ENCODE measurements around the gene SDC4.

The SDC4 gene

GRCh38 chr20:45307076-45307640 lies 41.1 kb downstream of the SDC4 start:
- Histone ChIP-seq H3K4me3 (ENCODE audit: low read depth in 1 of 2, low read length in 1 of 2) (no peak overlapping the region), H3K36me3 (no peaks in the 10 kb centered on the region), H3K27ac (no peak overlapping the region), H3K4me1 (ENCODE audit: control insufficient read depth in 1 of 2, insufficient read depth in 1 of 2, low read depth in 1 of 2, low read length in 1 of 2) (peaks cover 3 to 11% of the 10 kb centered on the region in 2 experiments), H3K27me3 (peaks cover 67% of the 10 kb centered on the region), H3K9me3 (no peaks in the 10 kb centered on the region)
- TF ChIP-seq, protein P1, sequence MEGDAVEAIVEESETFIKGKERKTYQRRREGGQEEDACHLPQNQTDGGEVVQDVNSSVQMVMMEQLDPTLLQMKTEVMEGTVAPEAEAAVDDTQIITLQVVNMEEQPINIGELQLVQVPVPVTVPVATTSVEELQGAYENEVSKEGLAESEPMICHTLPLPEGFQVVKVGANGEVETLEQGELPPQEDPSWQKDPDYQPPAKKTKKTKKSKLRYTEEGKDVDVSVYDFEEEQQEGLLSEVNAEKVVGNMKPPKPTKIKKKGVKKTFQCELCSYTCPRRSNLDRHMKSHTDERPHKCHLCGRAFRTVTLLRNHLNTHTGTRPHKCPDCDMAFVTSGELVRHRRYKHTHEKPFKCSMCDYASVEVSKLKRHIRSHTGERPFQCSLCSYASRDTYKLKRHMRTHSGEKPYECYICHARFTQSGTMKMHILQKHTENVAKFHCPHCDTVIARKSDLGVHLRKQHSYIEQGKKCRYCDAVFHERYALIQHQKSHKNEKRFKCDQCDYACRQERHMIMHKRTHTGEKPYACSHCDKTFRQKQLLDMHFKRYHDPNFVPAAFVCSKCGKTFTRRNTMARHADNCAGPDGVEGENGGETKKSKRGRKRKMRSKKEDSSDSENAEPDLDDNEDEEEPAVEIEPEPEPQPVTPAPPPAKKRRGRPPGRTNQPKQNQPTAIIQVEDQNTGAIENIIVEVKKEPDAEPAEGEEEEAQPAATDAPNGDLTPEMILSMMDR (IDR thresholded peaks at IDR 0.05): no peak

DNA sequence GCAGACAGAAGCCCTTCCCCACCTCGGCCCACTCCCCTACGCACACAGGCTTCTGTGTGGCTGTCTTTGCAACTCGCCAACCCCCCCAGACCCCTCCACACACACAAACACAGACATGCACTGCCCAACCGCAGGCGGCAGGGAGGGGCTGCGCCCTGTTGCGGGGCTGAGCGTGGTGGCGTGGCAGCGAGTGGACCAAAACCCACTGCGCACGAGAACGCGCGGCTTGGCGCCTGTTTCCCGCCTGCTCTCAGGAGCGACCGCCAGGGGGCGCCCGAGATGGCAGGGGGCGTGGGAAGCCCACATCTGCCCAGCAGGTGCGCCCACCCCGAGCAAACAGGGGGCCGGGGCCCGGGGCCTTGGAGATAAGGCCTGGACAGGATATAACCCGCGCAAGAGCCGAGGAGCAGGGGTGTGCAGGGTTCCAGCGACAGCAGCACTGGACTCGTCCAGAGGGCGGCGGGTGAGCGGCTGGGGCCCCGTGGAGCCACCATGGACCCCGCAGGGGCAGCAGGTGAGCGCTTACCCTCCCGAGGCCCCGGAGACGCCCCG lies 41.7 kb downstream of the SDC4 start, which contains the start of gene RBPJL:
Gene RBPJL (plus strand): TSS at position 410 of the 552 bp plus-strand sequence. CDS start 83 bp downstream, at position 493.
- TF ChIP-seq, protein P1 (IDR thresholded peaks at IDR 0.05): peak; percentile 61
- Histone ChIP-seq H3K27me3 (peaks cover 61% of the 10 kb centered on the region), H3K9me3 (no peaks in the 10 kb centered on the region), H3K4me3 (ENCODE audit: low read depth in 1 of 2, low read length in 1 of 2) (no peak within 1 kb of the TSS), H3K27ac (no peak within 1 kb of the TSS), H3K36me3 (no peaks in the 10 kb centered on the region), H3K4me1 (ENCODE audit: control insufficient read depth in 1 of 2, insufficient read depth in 1 of 2, low read depth in 1 of 2, low read length in 1 of 2) (peaks cover 3 to 6% of the 10 kb centered on the region in 2 experiments)

- H3K4me1 ChIP-seq (ENCODE audit: control insufficient read depth in 1 of 2, insufficient read depth in 1 of 2, low read depth in 1 of 2, low read length in 1 of 2): peaks cover 3 to 4% of the 10 kb centered on the region in 2 experiments
- no peaks in the 10 kb centered on the region for H3K36me3 ChIP-seq
- H3K27me3 ChIP-seq: peaks cover 57% of the 10 kb centered on the region
- H3K4me3 ChIP-seq (ENCODE audit: low read depth in 1 of 2, low read length in 1 of 2): no peak overlapping the region
- no peak overlapping the region for H3K27ac ChIP-seq
- TF ChIP-seq, protein P1 (IDR thresholded peaks at IDR 0.05): no peak
- H3K9me3 ChIP-seq: no peaks in the 10 kb centered on the region
These were observed 43.0 kb downstream of the SDC4 start for GRCh38 chr20:45305262-45305661.

- peaks cover 57% of the 10 kb centered on the region for H3K27me3 ChIP-seq
- H3K4me3 ChIP-seq (ENCODE audit: low read depth in 1 of 2, low read length in 1 of 2): no peak overlapping the region
- H3K36me3 ChIP-seq: no peaks in the 10 kb centered on the region
- peaks cover 3 to 4% of the 10 kb centered on the region in 2 experiments for H3K4me1 ChIP-seq (ENCODE audit: control insufficient read depth in 1 of 2, insufficient read depth in 1 of 2, low read depth in 1 of 2, low read length in 1 of 2)
- TF ChIP-seq, protein P1 (IDR thresholded peaks at IDR 0.05): no peak
- H3K27ac ChIP-seq: no peak overlapping the region
- H3K9me3 ChIP-seq: no peaks in the 10 kb centered on the region
These were observed 43.7 kb downstream of the SDC4 start for GRCh38 chr20:45304464-45304999.

DNA sequence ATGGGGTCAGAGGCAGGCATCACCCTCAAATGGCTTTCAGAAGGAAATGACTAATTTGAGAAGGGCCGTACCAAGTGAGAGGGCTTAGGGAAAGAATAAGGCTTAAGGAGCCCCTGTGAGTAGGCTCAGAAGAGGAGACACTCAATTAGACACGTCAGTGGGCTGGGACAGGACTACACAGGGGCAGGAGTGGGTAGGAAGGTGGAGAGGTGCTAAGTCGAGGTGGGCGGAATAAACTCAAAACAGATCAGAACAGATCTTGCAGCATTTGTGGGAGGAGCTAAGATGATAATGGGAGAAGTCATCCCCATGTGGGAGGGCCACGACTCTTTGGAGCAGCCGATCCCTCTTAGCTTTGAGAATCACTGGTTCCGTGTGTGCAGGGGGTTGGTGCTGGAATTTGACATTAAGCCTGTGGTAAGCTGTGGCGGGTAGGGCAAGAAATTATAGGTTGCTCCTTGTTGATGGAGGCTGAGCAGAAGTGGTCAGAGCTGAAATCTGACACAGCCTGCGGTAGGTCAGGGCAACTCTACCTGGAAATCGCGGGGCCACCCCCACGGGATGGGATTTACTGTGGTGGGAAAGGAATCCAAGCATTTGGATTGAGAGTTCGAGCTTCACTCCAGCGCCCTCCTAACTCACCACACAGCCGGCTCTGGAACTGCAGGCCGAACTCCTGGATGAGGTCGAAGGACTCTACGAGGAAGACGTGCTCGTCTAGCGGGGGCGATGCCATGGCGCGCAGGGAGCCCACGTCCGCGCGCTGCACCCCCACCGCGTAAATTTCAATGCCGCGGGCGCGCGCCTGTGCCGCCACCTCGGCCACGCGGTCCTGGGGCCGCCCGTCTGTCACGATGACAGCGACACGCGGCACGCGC lies 44.4 kb downstream of the SDC4 start:
- Histone ChIP-seq H3K27me3 (peaks cover 57% of the 10 kb centered on the region), H3K9me3 (no peaks in the 10 kb centered on the region), H3K4me1 (ENCODE audit: control insufficient read depth in 1 of 2, insufficient read depth in 1 of 2, low read depth in 1 of 2, low read length in 1 of 2) (peaks cover 3 to 4% of the 10 kb centered on the region in 2 experiments), H3K27ac (no peak overlapping the region), H3K4me3 (ENCODE audit: low read depth in 1 of 2, low read length in 1 of 2) (no peak overlapping the region), H3K36me3 (no peaks in the 10 kb centered on the region)
- TF ChIP-seq, protein P1 (IDR thresholded peaks at IDR 0.05): no peak

Measured in neutrophil (primary cell).